ENCODE results near the gene ARL6IP1.
A peak's percentile ranks its signal among the peaks of the same experiment; 100 is the strongest.

ARL6IP1 gene

GRCh38 chr16:18801145-18801972 lies at the start of gene ARL6IP1:
ARL6IP1 (minus strand) TSS chr16:18801549; CDS start chr16:18801466, 83 bp downstream.
- peak; percentile 99 for DNase-seq

DNA sequence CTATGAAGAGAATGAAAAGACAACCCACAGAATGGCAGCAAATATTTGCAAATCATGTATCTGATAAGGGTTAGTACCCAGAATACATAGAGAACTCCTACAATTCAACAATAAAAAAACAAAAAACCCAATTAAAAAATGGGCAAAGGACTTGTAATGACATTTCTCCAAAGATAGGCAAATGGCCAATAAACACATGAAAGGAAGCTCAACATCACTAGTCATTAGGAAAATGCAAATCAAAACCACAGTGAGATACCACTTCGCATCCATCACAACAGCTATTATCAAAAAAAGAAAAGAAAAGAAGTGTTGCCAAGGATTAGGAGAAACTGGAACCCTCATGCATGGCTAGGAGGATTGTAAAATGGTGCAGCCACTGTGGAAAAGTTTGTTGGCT lies 45.1 kb upstream of the ARL6IP1 start:
- DNase-seq: no peak

DNA sequence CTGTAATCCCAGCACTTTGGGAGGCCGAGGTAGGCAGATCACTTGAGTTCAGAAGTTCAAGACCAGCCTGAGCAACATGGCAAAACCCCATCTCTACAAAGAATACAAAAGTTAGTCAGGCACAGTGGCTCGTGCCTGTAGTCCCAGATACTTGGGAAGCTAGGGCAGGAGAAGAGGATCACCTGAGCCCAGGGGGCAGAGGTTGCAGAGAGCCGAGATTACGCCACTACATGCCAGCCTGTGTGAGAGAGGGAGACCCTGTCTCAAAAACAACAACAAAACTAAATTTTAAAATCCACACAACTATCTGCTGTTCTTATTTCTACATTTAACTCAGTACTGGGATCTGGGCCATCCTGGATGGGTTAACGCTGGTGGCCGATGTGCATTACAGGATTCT lies 41.2 kb upstream of the ARL6IP1 start:
- DNase-seq: no peak

GRCh38 chr16:18841833-18842525 lies 40.6 kb upstream of the ARL6IP1 start:
- DNase-seq: no peak

DNA sequence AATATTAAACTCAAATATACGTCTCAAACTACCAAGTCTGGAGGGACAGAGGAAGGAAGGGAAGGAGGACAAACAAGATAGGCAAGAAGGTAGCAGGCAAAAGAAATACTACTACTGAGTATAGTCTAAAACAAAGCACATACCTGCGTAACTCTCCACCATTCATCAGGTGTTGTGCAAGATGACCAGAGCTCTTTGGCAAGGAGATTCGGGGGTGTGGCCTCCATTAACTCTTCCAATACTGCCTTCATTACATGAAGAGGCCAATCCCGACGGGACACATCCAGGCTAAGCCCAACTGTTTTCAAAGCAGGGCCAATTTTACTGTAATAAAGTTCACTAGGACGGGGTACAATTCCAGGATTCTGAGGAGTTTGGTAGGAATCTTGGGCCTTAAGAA lies 38.2 kb upstream of the ARL6IP1 start:
- no peak for DNase-seq

DNA sequence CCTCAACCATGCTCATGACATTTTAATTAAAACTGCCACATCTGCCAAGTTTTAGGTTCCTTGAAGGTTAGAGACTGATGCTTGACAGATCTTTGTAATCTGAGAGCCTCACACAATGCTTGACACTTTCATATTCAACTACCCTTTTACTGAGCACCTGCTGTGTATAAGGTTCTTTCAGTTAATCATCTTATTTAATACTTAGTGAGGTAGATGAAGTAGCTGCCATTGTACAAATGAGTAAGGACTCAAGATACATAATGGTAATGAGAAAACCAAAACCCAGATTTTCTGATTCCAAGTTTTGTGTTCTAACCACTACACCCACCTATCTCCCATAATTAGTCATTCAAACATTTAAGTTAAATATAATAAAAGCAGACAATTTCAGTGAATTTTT lies 35.4 kb upstream of the ARL6IP1 start:
- DNase-seq: no peak

GRCh38 chr16:18834864-18835263 lies 33.5 kb upstream of the ARL6IP1 start:
- DNase-seq: no peak

GRCh38 chr16:18833707-18834505 lies 32.6 kb upstream of the ARL6IP1 start:
- no peak for DNase-seq

DNA sequence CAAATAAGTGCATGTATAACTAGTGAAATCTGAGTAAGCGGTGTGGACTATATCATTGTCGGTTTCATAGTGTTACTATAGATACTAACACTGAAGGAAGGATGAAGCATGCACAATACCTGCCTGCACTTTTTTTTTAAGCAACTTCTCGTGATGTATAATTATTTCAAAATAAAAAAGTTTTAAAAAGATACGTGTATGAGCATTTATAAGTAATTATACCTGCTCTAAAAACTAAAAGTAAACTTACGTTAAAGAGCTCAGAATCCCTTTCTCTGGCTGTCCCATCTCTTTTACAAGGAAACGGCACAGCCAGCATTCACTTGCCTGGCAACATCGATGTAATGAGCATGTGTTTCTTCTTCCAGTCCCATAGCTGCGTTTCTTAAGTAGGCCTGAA lies 31.3 kb upstream of the ARL6IP1 start:
- DNase-seq: no peak

DNA sequence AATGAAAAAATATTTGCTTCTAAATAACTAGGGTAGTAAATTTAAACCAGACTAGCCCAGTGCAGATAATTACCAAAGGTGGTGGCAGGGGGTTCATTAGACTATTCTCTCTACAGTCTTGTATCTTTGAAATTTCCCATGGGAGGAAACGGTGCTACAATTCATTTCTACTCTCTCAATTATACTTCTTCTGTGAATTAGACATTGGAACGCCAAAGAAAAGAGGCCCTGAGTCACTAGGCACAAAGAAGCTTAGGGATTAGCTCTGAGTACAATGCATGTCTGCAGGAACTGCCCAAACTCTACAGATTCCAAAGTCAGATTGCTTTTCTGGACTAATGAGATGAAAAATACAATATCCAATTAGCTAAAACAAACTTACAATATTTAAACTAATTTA lies 30.7 kb upstream of the ARL6IP1 start:
- no peak for DNase-seq

- no peak for DNase-seq
Observed at GRCh38 chr16:18829251-18829650, 27.9 kb upstream of the ARL6IP1 start.

DNA sequence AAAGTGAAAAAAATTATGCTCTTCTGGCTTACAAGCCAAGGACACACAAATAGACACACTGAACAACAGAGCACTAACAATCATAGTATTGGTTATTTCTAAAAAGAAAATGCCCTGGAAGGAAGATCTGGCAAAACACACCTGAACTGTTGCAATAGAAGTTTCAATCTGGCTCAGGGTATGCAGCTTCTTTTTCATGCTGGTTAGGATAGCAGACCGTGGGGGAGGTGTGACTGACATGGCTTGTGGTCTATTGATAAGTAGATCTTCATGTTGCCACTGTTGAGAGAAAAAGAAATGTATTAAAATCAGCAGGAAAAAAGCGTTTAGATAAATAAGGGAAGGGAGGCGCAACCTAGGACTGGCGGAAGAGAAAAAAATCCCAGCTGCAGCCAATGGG lies 26.5 kb upstream of the ARL6IP1 start:
- DNase-seq: no peak

- DNase-seq: no peak
Observed at GRCh38 chr16:18816286-18816685, 14.9 kb upstream of the ARL6IP1 start.

DNA sequence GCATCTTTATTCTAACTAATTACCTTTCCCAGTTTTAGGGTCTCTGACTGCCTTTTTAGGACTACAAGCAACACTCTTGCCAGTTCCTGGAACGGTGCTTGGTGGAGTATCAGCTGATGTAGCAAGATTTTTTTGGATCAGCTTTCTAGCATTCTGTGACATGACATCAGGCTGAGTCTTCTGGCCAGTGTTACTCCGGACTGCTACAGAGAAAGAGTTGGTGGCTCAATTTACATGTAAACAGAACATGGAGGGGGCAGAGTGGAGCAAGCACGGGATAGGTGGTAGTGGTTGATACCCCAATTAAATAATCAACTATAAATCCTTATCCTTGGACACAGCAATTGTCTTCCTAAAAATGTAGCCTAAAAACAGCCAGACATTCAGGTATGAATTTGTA lies 10.6 kb upstream of the ARL6IP1 start:
- no peak for DNase-seq

GRCh38 chr16:18809165-18809564 lies 7.8 kb upstream of the ARL6IP1 start:
- DNase-seq: no peak

DNA sequence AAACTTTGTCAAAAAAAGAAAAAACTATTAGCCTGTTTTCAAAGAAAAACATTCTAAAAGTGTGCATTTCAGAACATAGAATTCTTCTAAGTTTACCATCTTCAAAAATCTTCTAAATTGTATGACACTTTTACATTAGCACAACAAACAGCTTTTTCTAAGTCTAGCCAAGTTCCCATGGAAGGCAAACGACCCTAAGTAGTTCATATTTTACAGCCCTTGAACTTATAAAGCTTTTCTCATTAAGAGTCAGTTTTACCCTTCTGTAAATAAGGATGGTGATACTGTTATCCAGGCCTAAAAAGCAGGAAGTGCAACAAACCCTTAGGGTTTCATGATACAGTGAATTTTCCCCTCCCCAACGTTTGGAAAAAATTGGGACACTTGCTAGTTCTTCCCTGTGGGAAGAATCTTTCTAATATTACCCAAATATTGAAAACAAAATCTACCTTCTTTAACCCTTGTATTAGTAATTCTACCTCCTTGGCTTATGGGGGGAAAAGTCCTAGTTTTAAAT lies 4.0 kb upstream of the ARL6IP1 start:
- no peak for DNase-seq

DNA sequence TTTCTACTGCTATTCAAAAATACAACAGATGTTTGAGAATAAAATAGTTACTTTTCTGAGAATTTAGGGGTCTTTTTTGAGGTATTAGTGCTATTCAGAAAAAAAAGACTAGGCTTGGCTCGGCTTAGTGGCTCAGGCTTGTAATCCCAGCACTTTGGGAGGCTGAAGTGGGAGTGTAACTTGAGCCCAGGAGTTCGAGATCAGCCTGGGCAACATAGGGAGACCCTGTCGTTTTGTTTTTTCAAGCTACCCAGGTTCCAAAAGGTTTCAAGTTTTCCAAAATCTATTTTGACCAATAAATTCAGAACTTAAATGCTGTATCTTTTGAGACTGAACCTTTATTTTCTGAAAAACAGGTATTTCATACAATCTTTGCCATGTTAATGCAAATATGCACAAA lies 3.2 kb upstream of the ARL6IP1 start:
- DNase-seq: no peak

- no peak for DNase-seq
Observed at GRCh38 chr16:18803569-18804462, 2.5 kb upstream of the ARL6IP1 start.

DNA sequence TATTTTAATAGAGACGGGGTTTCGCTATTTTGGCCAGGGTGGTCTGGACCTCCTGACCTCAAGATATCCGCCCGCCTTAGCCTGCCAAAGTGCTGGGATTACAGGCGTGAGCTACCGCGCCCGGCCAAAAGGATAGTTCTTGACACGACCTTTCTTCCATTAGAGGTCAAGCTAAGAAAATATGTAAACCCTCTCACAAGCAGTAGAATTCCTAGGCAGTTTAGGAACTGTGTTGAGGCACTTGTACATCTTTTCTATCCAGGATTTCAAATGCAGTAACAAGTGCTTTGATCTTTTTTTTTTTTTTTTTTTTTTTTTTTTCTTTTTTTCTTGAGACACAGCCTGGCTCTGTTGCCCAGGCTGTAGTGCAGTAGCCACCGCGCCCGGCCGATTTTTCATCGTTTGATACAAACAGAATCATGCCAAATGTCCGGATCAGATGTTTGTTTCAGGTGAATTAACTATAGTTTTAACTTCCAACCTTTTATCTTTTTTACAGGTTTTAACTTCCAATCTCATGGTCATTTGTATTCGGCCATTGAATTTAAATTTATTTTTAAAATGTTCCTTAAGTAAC lies 1.5 kb upstream of the ARL6IP1 start:
- DNase-seq: no peak

GRCh38 chr16:18800775-18801144 lies 589 bp downstream of the ARL6IP1 start:
- no peak for DNase-seq

- DNase-seq: no peak
Observed at GRCh38 chr16:18800293-18800692, 1.1 kb downstream of the ARL6IP1 start.

DNA sequence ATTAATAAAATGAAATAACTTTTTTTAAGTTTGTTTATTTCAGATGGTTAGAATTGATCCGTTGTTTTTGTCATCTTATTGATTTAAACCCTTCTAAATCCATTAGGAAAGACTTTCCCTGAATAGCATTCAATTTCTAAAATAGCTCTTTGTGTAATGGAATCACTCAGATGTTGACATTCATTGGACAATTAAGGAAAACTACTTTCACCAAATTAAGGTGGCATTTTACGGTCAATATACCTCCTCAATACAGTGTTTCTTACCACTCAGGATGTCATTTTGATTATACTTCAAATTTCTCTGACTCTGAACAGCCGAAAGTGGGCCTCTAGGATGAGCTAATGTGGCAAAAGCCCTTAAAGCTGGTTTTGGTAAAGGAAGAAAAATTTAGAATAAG lies 1.8 kb downstream of the ARL6IP1 start:
- no peak for DNase-seq

All from NCI-H1092 treated with DMSO at 0.1 percent for 48 hours (cell line).